PC-3 (cell line): ENCODE results near the gene CCDC92B. TPM values are rescaled to one million over a fixed set of nuclear protein-coding genes. Genes with fewer than 3 reads are reported as not detected.

Experiments
- ATAC-seq: fragments of 200-7000 bp; cut with Tn5 transposase; 2 replicates; pipeline ENCODE4 v1.9.1; 2020; ENCODE audit warnings: mild to moderate bottlenecking, moderate library complexity
- BruUV-seq: library from RNA; stranded (reverse); fragments of 400-500 nt; replicated peaks from 2 replicates; lab custom pipeline; 2021; lab: Mats Ljungman, UMichigan
- CTCF ChIA-PET: fragments of 300-600 bp; sonication (Branson Sonifier 250); formaldehyde crosslinking; loops from one replicate; lab custom pipeline; 2022; ENCODE audit warnings: antibody characterized with exemption; lab: Charles Lee
- POLR2A ChIA-PET: fragments of 300-600 bp; sonication (Branson Sonifier 250); formaldehyde crosslinking; loops from one replicate; lab custom pipeline; 2022; ENCODE audit warnings: antibody characterized with exemption; ENCODE audit not compliant: unreplicated experiment; lab: Charles Lee
- DNase-seq: peaks from one replicate; pipeline ENCODE4 v3.0.0-alpha.2; 2015
- H2AFZ ChIP-seq: fragments of 300-600 bp; sonication (generic); 2 replicates; pipeline ENCODE4 v1.6.0; 2016; ENCODE audit warnings: antibody characterized with exemption, low read length
- H3F3A ChIP-seq: fragments of 300-600 bp; sonication (generic); one replicate; pipeline ENCODE4 v1.6.0; 2017; ENCODE audit warnings: antibody characterized with exemption, low read length, control low read depth, mild to moderate bottlenecking; ENCODE audit not compliant: unreplicated experiment
- H3K27ac ChIP-seq: fragments of 300-600 bp; sonication (generic); 2 replicates; pipeline ENCODE4 v1.5.1; 2016; ENCODE audit warnings: mild to moderate bottlenecking, low read length
- H3K27me3 ChIP-seq: fragments of 300-600 bp; sonication (generic); 2 replicates; pipeline ENCODE4 v1.6.1; 2016; ENCODE audit warnings: low read length, mixed read lengths
- H3K36me3 ChIP-seq: fragments of 300-600 bp; sonication (generic); 2 replicates; pipeline ENCODE4 v1.6.1; 2016; ENCODE audit warnings: low read depth, mixed run types, low read length, mixed read lengths
- H3K4me1 ChIP-seq: fragments of 300-600 bp; sonication (generic); 2 replicates; pipeline ENCODE4 v1.5.1; 2016; ENCODE audit warnings: low read length; ENCODE audit not compliant: insufficient read depth
- H3K4me2 ChIP-seq: fragments of 300-600 bp; sonication (generic); 2 replicates; pipeline ENCODE4 v1.6.0; 2016; ENCODE audit warnings: low read length
- H3K4me3 ChIP-seq: fragments of 300-600 bp; sonication (generic); 2 replicates; pipeline ENCODE4 v1.5.1; 2016; ENCODE audit warnings: mild to moderate bottlenecking, low read length, mixed read lengths
- H3K79me2 ChIP-seq: fragments of 300-600 bp; sonication (generic); 2 replicates; pipeline ENCODE4 v1.6.1; 2017; ENCODE audit warnings: low read length, mixed read lengths
- H3K9ac ChIP-seq: fragments of 300-600 bp; sonication (generic); 2 replicates; pipeline ENCODE4 v1.6.0; 2016; ENCODE audit warnings: mild to moderate bottlenecking, low read length
- H3K9me2 ChIP-seq: fragments of 300-600 bp; sonication (generic); replicated peaks from 2 replicates; pipeline ENCODE4 v1.6.1; 2016; ENCODE audit warnings: mixed run types, low read length, mixed read lengths
- H3K9me3 ChIP-seq: fragments of 300-600 bp; sonication (generic); 2 replicates; pipeline ENCODE4 v1.6.1; 2016; ENCODE audit warnings: low read length, mixed read lengths
- H4K20me1 ChIP-seq: fragments of 300-600 bp; sonication (generic); 2 replicates; pipeline ENCODE4 v1.6.1; 2016; ENCODE audit warnings: low read length, mixed read lengths
- EZH2 ChIP-seq: fragments of 300-600 bp; sonication (generic); IDR thresholded peaks from one replicate; pipeline ENCODE4 v1.6.1; 2017; ENCODE audit warnings: antibody characterized with exemption, mild to moderate bottlenecking, low read length; ENCODE audit not compliant: unreplicated experiment
- EZH2phosphoT487 ChIP-seq: fragments of 300-600 bp; sonication (generic); IDR thresholded peaks from 2 replicates; pipeline ENCODE4 v1.6.1; 2018; ENCODE audit warnings: mild to moderate bottlenecking, antibody characterized with exemption, low read length, borderline replicate concordance
- intact Hi-C: fragments of 100-400 bp; cut with micrococcal nuclease; formaldehyde crosslinking; loops from 2 replicates; pipeline ENCODE4 v1.9.0; 2023
- total RNA-seq: library from RNA; depleted of rRNA; stranded (reverse); fragments of >200 nt; gene quantifications from 2 replicates; pipeline ENCODE4 v1.2.3, GENCODE V29; 2014
- TF ChIP-seq, protein P1 (sequence below): fragments of 300-600 bp; sonication (generic); conservative IDR thresholded peaks from 2 replicates; pipeline ENCODE4 v1.5.1; 2017; ENCODE audit warnings: antibody characterized with exemption, low read depth, mild to moderate bottlenecking, low read length

Gene CCDC92B
- total RNA-seq, 1 experiment from 2014 or later = not detected

DNA sequence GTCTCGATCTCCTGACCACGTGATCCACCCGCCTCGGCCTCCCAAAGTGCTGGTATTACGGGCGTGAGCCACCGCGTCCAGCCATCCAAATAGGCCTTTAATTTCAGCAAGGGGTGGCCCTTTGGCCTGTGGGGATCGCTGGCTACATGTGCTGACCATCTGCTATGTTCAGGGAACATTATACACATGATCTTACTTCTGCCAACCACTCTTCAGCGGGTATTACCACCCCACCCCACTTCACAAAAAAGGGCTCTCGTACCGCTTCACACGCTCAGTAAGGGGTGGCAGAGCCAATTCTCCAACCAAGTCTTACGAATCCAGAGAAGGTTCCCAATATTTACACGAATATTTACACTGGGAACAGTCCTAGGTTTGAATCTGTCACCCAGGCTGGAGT, 11.8 kb downstream of the CCDC92B start:
- H3K4me2 ChIP-seq = no peak overlapping the region
- CTCF ChIA-PET = no interaction called here
- intact Hi-C loops = no loop called here

DNA sequence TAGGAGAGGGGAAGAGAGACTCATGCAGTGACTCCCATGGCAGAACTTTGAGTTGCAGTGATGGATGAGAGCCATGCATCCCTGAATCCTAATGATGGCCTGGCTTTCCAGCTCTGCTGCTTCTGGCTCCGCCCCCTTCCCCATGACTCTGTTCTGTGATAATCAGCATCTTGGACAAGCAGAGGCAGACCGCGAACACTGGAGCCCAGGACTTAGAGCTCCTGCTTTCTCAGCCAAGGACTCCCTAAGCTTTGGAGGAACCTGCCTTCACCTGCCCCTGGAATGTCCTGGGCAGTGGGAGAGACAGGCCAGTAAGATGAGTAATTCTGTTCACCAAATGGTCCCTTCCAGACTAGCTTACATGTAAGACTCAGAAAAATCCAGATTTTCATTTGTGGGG, 12.5 kb downstream of the CCDC92B start:
- POLR2A ChIA-PET = no interaction called here
- no peak overlapping the region for H3K4me2 ChIP-seq

More for the DNA sequence above, 11.8 kb downstream of the CCDC92B start:
- TF ChIP-seq EZH2phosphoT487 (no peak), EZH2 (no peak)
- TF ChIP-seq, protein P1, sequence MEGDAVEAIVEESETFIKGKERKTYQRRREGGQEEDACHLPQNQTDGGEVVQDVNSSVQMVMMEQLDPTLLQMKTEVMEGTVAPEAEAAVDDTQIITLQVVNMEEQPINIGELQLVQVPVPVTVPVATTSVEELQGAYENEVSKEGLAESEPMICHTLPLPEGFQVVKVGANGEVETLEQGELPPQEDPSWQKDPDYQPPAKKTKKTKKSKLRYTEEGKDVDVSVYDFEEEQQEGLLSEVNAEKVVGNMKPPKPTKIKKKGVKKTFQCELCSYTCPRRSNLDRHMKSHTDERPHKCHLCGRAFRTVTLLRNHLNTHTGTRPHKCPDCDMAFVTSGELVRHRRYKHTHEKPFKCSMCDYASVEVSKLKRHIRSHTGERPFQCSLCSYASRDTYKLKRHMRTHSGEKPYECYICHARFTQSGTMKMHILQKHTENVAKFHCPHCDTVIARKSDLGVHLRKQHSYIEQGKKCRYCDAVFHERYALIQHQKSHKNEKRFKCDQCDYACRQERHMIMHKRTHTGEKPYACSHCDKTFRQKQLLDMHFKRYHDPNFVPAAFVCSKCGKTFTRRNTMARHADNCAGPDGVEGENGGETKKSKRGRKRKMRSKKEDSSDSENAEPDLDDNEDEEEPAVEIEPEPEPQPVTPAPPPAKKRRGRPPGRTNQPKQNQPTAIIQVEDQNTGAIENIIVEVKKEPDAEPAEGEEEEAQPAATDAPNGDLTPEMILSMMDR = no peak
- Histone ChIP-seq H3F3A (no peaks in the 10 kb centered on the region), H4K20me1 (no peaks in the 10 kb centered on the region), H3K9ac (no peak overlapping the region), H3K4me3 (no peak overlapping the region), H3K27ac (no peak overlapping the region), H3K36me3 (no peaks in the 10 kb centered on the region), H3K79me2 (no peaks in the 10 kb centered on the region), H3K9me2 (no peaks in the 10 kb centered on the region), H2AFZ (no peak overlapping the region), H3K27me3 (peaks cover 3% of the 10 kb centered on the region), H3K4me1 (no peaks in the 10 kb centered on the region), H3K9me3 (no peaks in the 10 kb centered on the region)
- POLR2A ChIA-PET = no interaction called here
- no peak for DNase-seq
- BruUV-seq = no TSS peak
- no peak for ATAC-seq

GRCh38 chr17:2735896-2736295, 13.6 kb downstream of the CCDC92B start:
- no TSS peak for BruUV-seq
- ChIA-PET POLR2A (no interaction called here), CTCF (no interaction called here)
- Histone ChIP-seq H3F3A (no peaks in the 10 kb centered on the region), H3K79me2 (no peaks in the 10 kb centered on the region), H2AFZ (no peak overlapping the region), H3K4me3 (no peak overlapping the region), H3K27me3 (no peaks in the 10 kb centered on the region), H3K9me3 (no peaks in the 10 kb centered on the region), H3K4me1 (no peaks in the 10 kb centered on the region), H4K20me1 (no peaks in the 10 kb centered on the region), H3K9ac (no peak overlapping the region), H3K4me2 (no peak overlapping the region), H3K36me3 (no peaks in the 10 kb centered on the region), H3K27ac (no peak overlapping the region), H3K9me2 (no peaks in the 10 kb centered on the region)
- TF ChIP-seq EZH2phosphoT487 (no peak), EZH2 (no peak)
- TF ChIP-seq, protein P1 = no peak
- DNase-seq (no peak), ATAC-seq (no peak)
- intact Hi-C loops = no loop called here

More for the DNA sequence above, 12.5 kb downstream of the CCDC92B start:
- TF ChIP-seq EZH2phosphoT487 = no peak
- TF ChIP-seq EZH2 = no peak
- TF ChIP-seq, protein P1 = no peak
- Histone ChIP-seq H4K20me1 (no peaks in the 10 kb centered on the region), H2AFZ (no peak overlapping the region), H3K4me1 (no peaks in the 10 kb centered on the region), H3K9me3 (no peaks in the 10 kb centered on the region), H3K9ac (no peak overlapping the region), H3F3A (no peaks in the 10 kb centered on the region), H3K4me3 (no peak overlapping the region), H3K79me2 (no peaks in the 10 kb centered on the region), H3K9me2 (no peaks in the 10 kb centered on the region), H3K27ac (no peak overlapping the region), H3K36me3 (no peaks in the 10 kb centered on the region), H3K27me3 (no peaks in the 10 kb centered on the region)
- ATAC-seq (no peak), DNase-seq (no peak)
- BruUV-seq = no TSS peak
- CTCF ChIA-PET = no interaction called here
- intact Hi-C loops = no loop called here
